Naive thymus-derived CD4-positive, alpha-beta T cell (primary cell): Measurements from ENCODE around the gene TNIP2. TPM values are rescaled to one million over a fixed set of nuclear protein-coding genes. Genes with fewer than 3 reads are reported as not detected.

Experiments
- ATAC-seq: fragments of 150-1000 bp; cut with Tn5 transposase; 2 replicates; pipeline ENCODE4 v1.10.0; 2021; ENCODE audit warnings: mild to moderate bottlenecking, moderate library complexity
- CTCF ChIA-PET: fragments of 350-600 bp; sonication (Branson Sonifier 250); formaldehyde crosslinking; loops from one replicate; lab custom pipeline; 2021; ENCODE audit warnings: antibody characterized with exemption; lab: Charles Lee
- POLR2A ChIA-PET: fragments of 350-600 bp; sonication (Branson Sonifier 250); formaldehyde crosslinking; loops from one replicate; lab custom pipeline; 2021; ENCODE audit warnings: antibody characterized with exemption, inconsistent platforms; lab: Charles Lee
- DNase-seq, 9 donors: peaks; one replicate each; pipeline versions ENCODE4 v3.0.0 to v3.0.0-alpha.2; 2020 to 2022; ENCODE audit warnings: mixed read lengths in 1 of 9
- H3K27ac ChIP-seq: one replicate; pipeline ENCODE4 v1.7.0; 2013; ENCODE audit warnings: mild to moderate bottlenecking, low read depth, low read length, moderate library complexity
- H3K27me3 ChIP-seq, 2 donors: one replicate each; pipeline ENCODE4 v1.7.0; 2013; ENCODE audit warnings: low read length in 2 of 2, mild to moderate bottlenecking in 2 of 2, moderate library complexity in 2 of 2; ENCODE audit not compliant: control insufficient read depth in 2 of 2, insufficient read depth in 2 of 2
- H3K36me3 ChIP-seq, 3 experiments: 1 replicate in 2 of 3; 2 replicates in 1 of 3; pipeline ENCODE4 v1.7.0; 2013; ENCODE audit warnings: low read length in 3 of 3, mild to moderate bottlenecking in 3 of 3, moderate library complexity in 1 of 3; ENCODE audit not compliant: insufficient read depth in 3 of 3, control insufficient read depth in 2 of 3
- H3K4me1 ChIP-seq, 2 donors: one replicate each; pipeline ENCODE4 v1.7.0; 2013; ENCODE audit warnings: low read length in 2 of 2, mild to moderate bottlenecking in 2 of 2, moderate library complexity in 1 of 2; ENCODE audit not compliant: control insufficient read depth in 2 of 2, insufficient read depth in 2 of 2
- H3K4me3 ChIP-seq: 2 replicates; pipeline ENCODE4 v1.7.0; 2013; ENCODE audit warnings: mild to moderate bottlenecking, low read length
- H3K9me3 ChIP-seq, 3 experiments: 1 replicate in 2 of 3; 2 replicates in 1 of 3; pipeline ENCODE4 v1.7.0; 2013; ENCODE audit warnings: low read length in 3 of 3; ENCODE audit not compliant: control insufficient read depth in 2 of 3
- H3K27ac Mint-ChIP-seq, 9 donors: one replicate each; pipeline ENCODE4 v1.8.0; 2020 to 2022; ENCODE audit warnings: mixed read lengths in 9 of 9, mild to moderate bottlenecking in 8 of 9, moderate library complexity in 5 of 9, inconsistent platforms in 2 of 9
- H3K27me3 Mint-ChIP-seq, 5 donors: one replicate each; pipeline ENCODE4 v1.8.0; 2021 to 2022; ENCODE audit warnings: mixed read lengths in 5 of 5, mild to moderate bottlenecking in 1 of 5
- H3K36me3 Mint-ChIP-seq, 5 donors: one replicate each; pipeline ENCODE4 v1.8.0; 2020 to 2022; ENCODE audit warnings: mixed read lengths in 5 of 5, mild to moderate bottlenecking in 3 of 5, inconsistent platforms in 1 of 5
- H3K4me1 Mint-ChIP-seq, 7 donors: one replicate each; pipeline ENCODE4 v1.8.0; 2020 to 2022; ENCODE audit warnings: mixed read lengths in 7 of 7, mild to moderate bottlenecking in 3 of 7, inconsistent platforms in 1 of 7
- H3K4me3 Mint-ChIP-seq, 10 donors: one replicate each; pipeline ENCODE4 v1.8.0; 2020 to 2022; ENCODE audit warnings: mild to moderate bottlenecking in 10 of 10, mixed read lengths in 10 of 10, moderate library complexity in 6 of 10, inconsistent platforms in 2 of 10
- H3K9me3 Mint-ChIP-seq, 11 donors: one replicate each; pipeline ENCODE4 v1.8.0; 2020 to 2022; ENCODE audit warnings: mixed read lengths in 11 of 11, mild to moderate bottlenecking in 4 of 11, inconsistent platforms in 1 of 11, moderate library complexity in 1 of 11
- intact Hi-C, 2 donors: fragments of 100-400 bp; cut with micrococcal nuclease; formaldehyde crosslinking; loops; one replicate each; pipeline ENCODE4 v1.15.1; 2023
- polyA plus RNA-seq, 2 donors: library from polyadenylated mRNA; unstranded; fragments of 300-500 nt; fragmentation: Illumina TruSeq; gene quantifications; one replicate each; pipeline ENCODE4 v1.2.3, GENCODE V29; 2021
- total RNA-seq, 6 experiments: library from RNA in 5 of 6; stranded (reverse) in 5 of 6; gene quantifications; 1 replicate in 5 of 6; 2 replicates in 1 of 6; pipeline ENCODE4 v1.2.3 and lab custom pipeline; 2021 to 2026

The TNIP2 gene
- total and polyA plus RNA-seq, 7 experiments from 2014 or later: 33.6 to 56.0 (median 43.6) TPM

DNA sequence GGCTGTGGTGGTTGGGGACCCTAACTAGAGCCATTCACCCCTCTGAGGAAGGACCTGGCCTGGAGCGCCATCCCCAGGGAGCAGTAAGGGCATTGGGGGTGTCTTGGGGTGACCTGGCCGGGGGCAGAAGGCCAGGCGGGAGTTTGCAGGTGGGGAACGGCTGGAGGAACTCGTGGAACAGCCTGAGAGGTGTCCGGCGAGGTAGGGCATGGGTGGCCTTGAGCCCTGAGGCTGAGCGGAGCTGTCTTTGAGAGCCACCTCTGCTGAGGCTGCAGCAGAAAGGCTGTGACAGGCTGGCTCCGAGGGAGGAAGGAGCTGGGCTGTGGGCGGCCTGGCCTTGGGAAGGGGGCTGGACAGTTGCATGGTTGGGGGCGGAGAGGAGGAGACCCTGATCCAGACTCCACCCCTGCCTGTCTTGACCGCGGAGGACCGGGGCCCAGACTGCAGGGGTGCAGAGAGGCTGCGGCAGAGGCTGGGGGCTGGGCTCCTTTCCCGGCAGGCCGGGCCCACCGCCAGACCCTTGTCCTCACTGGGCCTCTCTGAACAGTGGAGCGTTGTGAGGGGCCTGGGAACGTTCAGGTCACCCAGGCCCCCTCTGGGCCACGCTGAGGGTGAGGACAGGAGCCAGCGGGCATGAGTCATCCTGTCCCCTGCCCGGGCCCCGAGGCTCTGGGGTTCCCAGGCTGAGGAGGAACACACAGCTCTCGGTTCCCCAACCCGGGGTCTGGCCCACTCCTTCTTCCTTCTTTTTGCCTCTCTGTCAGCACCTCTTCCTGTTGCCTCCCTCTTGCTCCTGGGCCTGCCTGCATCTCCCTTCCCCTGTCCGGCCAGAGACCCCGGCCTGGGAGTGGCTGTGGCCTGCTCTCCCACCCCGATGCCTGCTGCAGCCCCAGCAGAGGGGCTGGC, 44.8 kb upstream of the TNIP2 start:
- Histone ChIP-seq H3K9me3 (no peaks in the 10 kb centered on the region), H3K4me1 (peaks cover 30 to 45% of the 10 kb centered on the region in 2 donors), H3K4me3 (no peak overlapping the region), H3K27ac (no peak overlapping the region), H3K27me3 (no peaks in the 10 kb centered on the region), H3K36me3 (no peaks in the 10 kb centered on the region)
- H3K27ac Mint-ChIP-seq: peak overlapping the region in 8 of 9 donors; percentile 17 to 79 (median 41)
- DNase-seq: peak in 2 of 9 donors; percentile 7 to 37
- H3K4me3 Mint-ChIP-seq: peak overlapping the region in 6 of 10 donors; percentile 13 to 96 (median 40)
- peak; percentile 70 for ATAC-seq
- H3K9me3 Mint-ChIP-seq: no peaks in the 10 kb centered on the region
- ChIA-PET POLR2A (interaction anchor here (1.5 to 2.9 kb wide), 2 partner anchors 11 to 15 kb away, joined by 3 to 20 read pairs; no protein-coding TSS in a partner anchor), CTCF (no interaction called here)
- intact Hi-C loops: no loop called here
- H3K36me3 Mint-ChIP-seq: no peaks in the 10 kb centered on the region
- H3K27me3 Mint-ChIP-seq: no peaks in the 10 kb centered on the region
- peaks cover 25 to 47% (median 42%) of the 10 kb centered on the region in 7 donors for H3K4me1 Mint-ChIP-seq

DNA sequence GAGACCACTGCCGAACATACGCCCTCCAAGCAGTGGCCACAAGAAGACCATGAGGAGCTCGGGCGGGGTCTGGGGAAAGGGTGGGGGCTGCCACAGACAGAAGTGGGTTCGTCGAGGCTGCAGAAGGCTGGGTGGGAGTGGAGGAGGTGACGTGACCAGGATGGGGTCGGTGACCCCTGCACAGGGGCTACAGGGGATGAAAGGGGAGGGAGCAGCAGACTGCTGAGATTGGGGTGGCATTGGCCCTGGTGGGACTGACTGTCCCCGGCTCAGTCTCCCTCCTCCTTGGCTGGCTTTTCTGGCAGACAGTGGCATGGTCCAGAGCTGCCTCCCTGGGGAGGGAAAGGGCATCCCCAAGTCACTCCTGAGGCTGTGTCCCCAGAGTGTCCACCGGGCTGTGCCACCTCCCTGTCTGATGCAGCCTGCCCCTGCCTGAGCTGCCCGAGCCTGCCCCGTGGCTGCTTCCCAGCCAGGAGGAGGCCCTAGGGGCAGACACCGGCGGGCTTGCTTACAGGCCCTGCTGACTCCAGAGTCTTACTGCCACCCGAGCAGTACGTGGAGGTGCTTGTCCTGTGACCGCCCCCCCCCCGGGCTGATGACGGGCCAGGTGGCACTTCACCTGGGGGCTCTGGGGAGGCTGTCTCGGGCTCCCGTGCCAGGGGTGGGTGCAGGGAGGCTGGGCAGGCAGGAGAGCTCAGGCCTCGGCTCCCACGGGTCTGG, 44.0 kb upstream of the TNIP2 start:
- no peak overlapping the region for H3K27ac ChIP-seq
- POLR2A ChIA-PET: interaction anchor here (0.8 to 2.9 kb wide), 6 partner anchors 9 to 38 kb away, joined by 3 to 20 read pairs (median 6); no protein-coding TSS in a partner anchor
- H3K27me3 Mint-ChIP-seq: no peaks in the 10 kb centered on the region
- no peaks in the 10 kb centered on the region for H3K9me3 Mint-ChIP-seq
- peak in 2 of 9 donors; percentile 6 to 8 for DNase-seq
- peaks cover 30 to 46% of the 10 kb centered on the region in 2 donors for H3K4me1 ChIP-seq
- no peaks in the 10 kb centered on the region for H3K27me3 ChIP-seq
- intact Hi-C loops: loop anchor here in 1 of 2 donors (5.0 kb wide), 1 partner anchor 38 kb away; no protein-coding TSS in a partner anchor
- peak overlapping the region in 8 of 10 donors; percentile 38 to 96 (median 64) for H3K4me3 Mint-ChIP-seq
- H3K4me1 Mint-ChIP-seq: peaks cover 27 to 52% (median 42%) of the 10 kb centered on the region in 7 donors
- CTCF ChIA-PET: no interaction called here
- no peak overlapping the region for H3K4me3 ChIP-seq
- H3K27ac Mint-ChIP-seq: peak overlapping the region in 7 of 9 donors; percentile 15 to 88 (median 65)
- ATAC-seq: no peak
- H3K9me3 ChIP-seq: no peaks in the 10 kb centered on the region
- no peaks in the 10 kb centered on the region for H3K36me3 Mint-ChIP-seq
- no peaks in the 10 kb centered on the region for H3K36me3 ChIP-seq

DNA sequence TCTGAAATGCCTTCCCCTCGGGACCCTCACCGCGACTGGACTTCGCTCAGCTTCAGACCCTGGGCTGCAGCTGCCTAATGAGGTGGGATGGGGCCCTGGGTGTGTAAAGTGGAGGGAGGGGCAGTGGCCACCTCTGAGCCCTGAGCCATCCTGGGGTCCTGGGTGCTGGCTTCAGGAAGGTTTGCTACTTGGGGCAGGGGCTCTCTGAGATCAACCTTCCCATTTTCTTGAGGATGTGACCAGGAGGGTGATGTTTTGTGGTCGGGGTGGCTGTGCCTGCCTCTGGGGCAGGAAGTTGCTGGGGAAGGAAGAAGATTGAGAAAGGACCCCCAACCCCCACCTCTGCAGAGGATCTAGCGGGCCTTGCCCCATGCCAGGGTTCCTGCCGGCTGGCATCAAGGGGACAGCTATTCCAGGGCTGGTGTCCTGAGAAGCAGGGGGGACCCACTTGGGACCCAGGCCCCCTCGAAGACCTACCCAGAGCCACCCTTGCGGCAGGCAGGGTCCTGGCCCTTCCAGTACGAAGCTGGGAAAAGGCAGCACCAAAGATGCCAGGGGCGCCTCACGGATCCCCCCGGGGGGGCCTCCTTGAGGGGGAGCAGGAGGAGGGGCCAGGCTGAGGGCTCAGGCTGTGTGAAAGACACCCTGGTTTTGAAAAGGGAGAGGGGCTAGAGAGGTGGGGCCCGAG, 43.2 kb upstream of the TNIP2 start:
- POLR2A ChIA-PET: interaction anchor here (0.8 to 2.9 kb wide), 9 partner anchors 8 to 136 kb away, joined by 3 to 20 read pairs (median 5); no protein-coding TSS in a partner anchor
- Mint-ChIP-seq H3K27me3 (no peaks in the 10 kb centered on the region), H3K4me3 (peak overlapping the region; percentile 59 to 96 (median 78)), H3K9me3 (no peaks in the 10 kb centered on the region), H3K36me3 (no peaks in the 10 kb centered on the region), H3K27ac (peak overlapping the region in 8 of 9 donors; percentile 68 to 92 (median 82)), H3K4me1 (peaks cover 35 to 59% (median 46%) of the 10 kb centered on the region in 7 donors)
- CTCF ChIA-PET: interaction anchor here (0.7 kb wide), 1 partner anchor 16 kb away, joined by 5 read pairs; no protein-coding TSS in a partner anchor
- H3K36me3 ChIP-seq: no peaks in the 10 kb centered on the region
- DNase-seq (peak in 2 of 9 donors; percentile 7 to 10), ATAC-seq (no peak)
- no peaks in the 10 kb centered on the region for H3K9me3 ChIP-seq
- peak overlapping the region; percentile 56 for H3K4me3 ChIP-seq
- H3K4me1 ChIP-seq: peaks cover 30 to 54% of the 10 kb centered on the region in 2 donors
- peak overlapping the region; percentile 62 for H3K27ac ChIP-seq
- H3K27me3 ChIP-seq: no peaks in the 10 kb centered on the region
- intact Hi-C loops: loop anchor here in 1 of 2 donors (5.0 kb wide), 1 partner anchor 37 kb away; no protein-coding TSS in a partner anchor

DNA sequence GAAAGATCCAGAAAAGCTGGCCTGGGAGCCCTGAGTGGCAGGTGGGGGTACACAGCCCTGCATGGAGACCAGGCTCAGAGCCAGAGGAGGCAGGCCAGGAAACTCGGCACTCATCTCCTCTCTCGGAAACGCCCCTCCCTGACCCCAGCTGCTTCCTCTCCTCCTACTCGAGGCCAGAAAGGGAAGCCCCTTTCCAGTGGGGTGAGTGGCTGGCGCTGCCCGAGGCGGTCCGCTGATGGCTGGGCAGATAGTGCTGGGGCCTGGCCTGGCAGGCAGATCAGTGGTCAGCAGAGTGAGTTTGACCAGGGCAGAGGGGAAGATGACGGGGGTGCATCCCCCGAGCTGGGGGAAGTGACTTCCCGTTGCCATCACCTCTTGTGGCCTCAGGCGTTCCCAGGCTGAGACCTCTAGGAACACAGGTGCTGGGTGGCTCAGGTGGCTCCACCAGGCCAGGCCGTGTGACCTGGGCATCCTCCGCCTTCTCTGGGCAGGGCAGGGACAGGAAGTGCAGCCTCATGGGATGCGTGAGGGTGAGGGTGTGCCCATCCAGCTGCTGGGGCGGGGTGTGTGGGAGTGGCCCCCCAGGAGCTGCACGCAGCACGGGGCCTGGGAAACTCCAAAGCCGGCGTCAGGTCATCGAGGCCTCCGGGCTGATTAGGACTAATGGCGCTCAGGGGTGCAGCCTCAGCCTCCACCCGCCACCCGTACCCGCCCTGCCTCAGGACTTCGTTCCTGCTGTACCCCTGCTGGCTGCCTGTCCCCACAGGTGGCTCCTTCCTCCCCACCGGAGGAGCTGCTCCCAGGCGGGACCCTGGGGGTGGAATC, 42.5 kb upstream of the TNIP2 start:
- CTCF ChIA-PET: interaction anchor here (0.7 to 1.1 kb wide), 3 partner anchors 13 to 41 kb away, joined by 3 to 5 read pairs (median 3); no protein-coding TSS in a partner anchor
- no peaks in the 10 kb centered on the region for H3K27me3 Mint-ChIP-seq
- Histone ChIP-seq H3K4me1 (peaks cover 38 to 62% of the 10 kb centered on the region in 2 donors), H3K36me3 (no peaks in the 10 kb centered on the region), H3K27ac (peak overlapping the region; percentile 62), H3K4me3 (peak overlapping the region; percentile 56), H3K9me3 (no peaks in the 10 kb centered on the region), H3K27me3 (no peaks in the 10 kb centered on the region)
- peak overlapping the region; percentile 59 to 96 (median 80) for H3K4me3 Mint-ChIP-seq
- H3K36me3 Mint-ChIP-seq: no peaks in the 10 kb centered on the region
- DNase-seq (peak in 5 of 9 donors; percentile 33 to 71 (median 40)), ATAC-seq (peak; percentile 49)
- no peaks in the 10 kb centered on the region for H3K9me3 Mint-ChIP-seq
- peaks cover 43 to 67% (median 50%) of the 10 kb centered on the region in 7 donors for H3K4me1 Mint-ChIP-seq
- POLR2A ChIA-PET: interaction anchor here (0.8 to 2.9 kb wide), 7 partner anchors 14 to 137 kb away, joined by 3 to 20 read pairs (median 7); no protein-coding TSS in a partner anchor
- intact Hi-C loops: loop anchor here (1.0 to 5.0 kb wide), 5 partner anchors 11 to 276 kb away; partner anchors contain the start of genes HTT (in 1 of the 2) and HTT-AS (in 1 of the 2)
- H3K27ac Mint-ChIP-seq: peak overlapping the region; percentile 72 to 92 (median 88)

DNA sequence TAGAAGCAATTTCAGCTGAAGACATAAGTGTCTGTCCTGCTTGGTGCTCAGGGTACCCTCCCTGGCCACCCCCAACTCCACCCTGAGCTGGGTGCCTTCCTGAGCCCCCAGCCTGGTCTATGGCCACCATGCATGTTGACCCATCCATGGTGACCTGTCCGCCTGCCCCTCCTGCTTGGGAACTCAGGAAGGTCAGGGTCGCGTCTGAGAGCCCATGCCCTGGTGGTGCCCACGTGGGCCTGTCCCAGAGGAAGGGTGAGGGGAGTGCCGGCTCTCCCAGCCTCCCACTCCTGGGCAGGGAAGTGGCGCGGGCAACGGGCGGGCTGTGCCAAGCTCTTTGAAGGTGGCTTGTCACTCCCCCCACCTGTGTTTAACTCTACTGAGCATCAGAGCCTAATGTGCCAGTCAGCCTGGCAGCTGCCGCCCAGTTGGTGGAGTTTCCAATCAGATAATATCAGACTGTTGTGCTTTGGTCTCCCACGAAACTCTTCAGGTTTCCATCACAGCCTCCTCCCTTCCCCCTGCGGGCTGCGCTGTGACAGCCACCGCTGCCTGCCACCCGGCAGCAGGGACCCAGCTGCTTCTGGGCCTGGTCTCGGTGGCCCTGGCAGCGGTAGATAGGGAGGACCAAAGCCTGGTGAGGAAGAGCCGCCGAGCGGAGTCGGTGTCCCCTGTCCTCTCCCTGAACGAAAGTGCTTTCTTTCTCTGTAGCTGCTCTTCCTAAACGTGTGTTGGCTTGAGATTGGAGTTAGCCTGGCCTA, 41.6 kb upstream of the TNIP2 start:
- peak overlapping the region; percentile 56 for H3K4me3 ChIP-seq
- intact Hi-C loops: loop anchor here (1.0 to 5.0 kb wide), 5 partner anchors 10 to 277 kb away; partner anchors contain the start of genes HTT (in 1 of the 2) and HTT-AS (in 1 of the 2)

More for the DNA sequence above, 41.6 kb upstream of the TNIP2 start:
- peak overlapping the region; percentile 59 to 96 (median 80) for H3K4me3 Mint-ChIP-seq
- DNase-seq (peak in 6 of 9 donors; percentile 37 to 66 (median 50)), ATAC-seq (peak; percentile 36)
- Histone ChIP-seq H3K27ac (peak overlapping the region; percentile 62), H3K4me1 (peaks cover 40 to 62% of the 10 kb centered on the region in 2 donors), H3K27me3 (no peaks in the 10 kb centered on the region), H3K9me3 (no peaks in the 10 kb centered on the region), H3K36me3 (no peaks in the 10 kb centered on the region)
- H3K36me3 Mint-ChIP-seq: no peaks in the 10 kb centered on the region
- H3K27me3 Mint-ChIP-seq: no peaks in the 10 kb centered on the region
- H3K9me3 Mint-ChIP-seq: no peaks in the 10 kb centered on the region
- ChIA-PET POLR2A (interaction anchor here (1.0 to 2.9 kb wide), 7 partner anchors 13 to 41 kb away, joined by 3 to 20 read pairs (median 5); no protein-coding TSS in a partner anchor), CTCF (interaction anchor here (0.6 to 1.1 kb wide), 3 partner anchors 14 to 55 kb away, joined by 3 read pairs; no protein-coding TSS in a partner anchor)
- peak overlapping the region in 8 of 9 donors; percentile 72 to 92 (median 84) for H3K27ac Mint-ChIP-seq
- H3K4me1 Mint-ChIP-seq: peaks cover 44 to 68% (median 52%) of the 10 kb centered on the region in 7 donors
